Parathyroid adenoma (tissue), 2 donors: ENCODE data around the gene BOD1L1.

ENCODE experiments used
- H2AFZ ChIP-seq: fragments of 300-600 bp; sonication (generic); one replicate; pipeline ENCODE4 v1.7.0; 2017; ENCODE audit warnings: antibody characterized with exemption, mild to moderate bottlenecking
- H3K27ac ChIP-seq: fragments of 300-600 bp; sonication (generic); one replicate; pipeline ENCODE4 v1.7.0; 2017
- H3K27me3 ChIP-seq: fragments of 300-600 bp; sonication (generic); one replicate; pipeline ENCODE4 v1.7.0; 2017; ENCODE audit warnings: low read length; ENCODE audit not compliant: control insufficient read depth, insufficient read depth
- H3K36me3 ChIP-seq: fragments of 300-600 bp; sonication (generic); one replicate; pipeline ENCODE4 v1.7.0; 2017; ENCODE audit warnings: low read length; ENCODE audit not compliant: control insufficient read depth, insufficient read depth
- H3K4me1 ChIP-seq: fragments of 300-600 bp; sonication (generic); one replicate; pipeline ENCODE4 v1.7.0; 2017; ENCODE audit warnings: control low read depth
- H3K4me2 ChIP-seq: fragments of 300-600 bp; sonication (generic); one replicate; pipeline ENCODE4 v1.7.0; 2017; ENCODE audit warnings: low read length
- H3K4me3 ChIP-seq: fragments of 300-600 bp; sonication (generic); one replicate; pipeline ENCODE4 v1.7.0; 2017; ENCODE audit warnings: low read depth, low read length
- H3K79me2 ChIP-seq: fragments of 300-600 bp; sonication (generic); one replicate; pipeline ENCODE4 v1.7.0; 2017; ENCODE audit warnings: control low read depth
- H3K9ac ChIP-seq: fragments of 300-600 bp; sonication (generic); one replicate; pipeline ENCODE4 v1.7.0; 2017; ENCODE audit warnings: mild to moderate bottlenecking
- H3K9me3 ChIP-seq: fragments of 300-600 bp; sonication (generic); one replicate; pipeline ENCODE4 v1.7.0; 2017; ENCODE audit warnings: low read length; ENCODE audit not compliant: control insufficient read depth
- TF ChIP-seq, protein P1 (sequence below): fragments of 300-600 bp; sonication (generic); IDR thresholded peaks from one replicate; pipeline ENCODE4 v1.7.0; 2017; ENCODE audit warnings: antibody characterized with exemption, mild to moderate bottlenecking
- donor health status: primary hyperparathyroidism.

Gene BOD1L1

DNA sequence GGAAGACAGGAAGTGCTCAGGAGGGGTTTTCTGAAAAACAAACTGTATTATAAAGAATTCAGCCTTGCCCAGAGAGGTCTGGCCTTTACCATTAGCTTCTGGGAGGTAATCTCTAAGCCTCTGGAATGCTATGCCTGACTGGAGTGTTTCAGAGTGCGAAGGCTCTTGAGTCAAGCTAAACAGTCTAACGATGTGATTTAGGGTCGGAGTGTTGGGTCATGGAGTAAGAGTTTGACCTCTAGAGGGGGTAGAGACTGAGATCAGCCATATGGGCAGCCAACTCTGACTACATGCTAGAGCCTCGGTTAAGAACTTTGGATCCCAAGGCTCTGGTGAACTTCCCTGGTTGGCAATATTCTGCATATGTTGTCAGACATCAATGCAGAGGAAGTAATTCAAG is 15.0 kb downstream of the BOD1L1 start:
- Histone ChIP-seq H3K27ac (no peak overlapping the region), H3K36me3 (no peaks in the 10 kb centered on the region), H3K4me2 (no peak overlapping the region), H3K4me1 (no peaks in the 10 kb centered on the region), H3K27me3 (no peaks in the 10 kb centered on the region), H3K4me3 (no peak overlapping the region), H2AFZ (no peak overlapping the region), H3K9ac (no peak overlapping the region), H3K79me2 (no peaks in the 10 kb centered on the region), H3K9me3 (no peaks in the 10 kb centered on the region)
- TF ChIP-seq, protein P1, sequence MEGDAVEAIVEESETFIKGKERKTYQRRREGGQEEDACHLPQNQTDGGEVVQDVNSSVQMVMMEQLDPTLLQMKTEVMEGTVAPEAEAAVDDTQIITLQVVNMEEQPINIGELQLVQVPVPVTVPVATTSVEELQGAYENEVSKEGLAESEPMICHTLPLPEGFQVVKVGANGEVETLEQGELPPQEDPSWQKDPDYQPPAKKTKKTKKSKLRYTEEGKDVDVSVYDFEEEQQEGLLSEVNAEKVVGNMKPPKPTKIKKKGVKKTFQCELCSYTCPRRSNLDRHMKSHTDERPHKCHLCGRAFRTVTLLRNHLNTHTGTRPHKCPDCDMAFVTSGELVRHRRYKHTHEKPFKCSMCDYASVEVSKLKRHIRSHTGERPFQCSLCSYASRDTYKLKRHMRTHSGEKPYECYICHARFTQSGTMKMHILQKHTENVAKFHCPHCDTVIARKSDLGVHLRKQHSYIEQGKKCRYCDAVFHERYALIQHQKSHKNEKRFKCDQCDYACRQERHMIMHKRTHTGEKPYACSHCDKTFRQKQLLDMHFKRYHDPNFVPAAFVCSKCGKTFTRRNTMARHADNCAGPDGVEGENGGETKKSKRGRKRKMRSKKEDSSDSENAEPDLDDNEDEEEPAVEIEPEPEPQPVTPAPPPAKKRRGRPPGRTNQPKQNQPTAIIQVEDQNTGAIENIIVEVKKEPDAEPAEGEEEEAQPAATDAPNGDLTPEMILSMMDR: no peak

DNA sequence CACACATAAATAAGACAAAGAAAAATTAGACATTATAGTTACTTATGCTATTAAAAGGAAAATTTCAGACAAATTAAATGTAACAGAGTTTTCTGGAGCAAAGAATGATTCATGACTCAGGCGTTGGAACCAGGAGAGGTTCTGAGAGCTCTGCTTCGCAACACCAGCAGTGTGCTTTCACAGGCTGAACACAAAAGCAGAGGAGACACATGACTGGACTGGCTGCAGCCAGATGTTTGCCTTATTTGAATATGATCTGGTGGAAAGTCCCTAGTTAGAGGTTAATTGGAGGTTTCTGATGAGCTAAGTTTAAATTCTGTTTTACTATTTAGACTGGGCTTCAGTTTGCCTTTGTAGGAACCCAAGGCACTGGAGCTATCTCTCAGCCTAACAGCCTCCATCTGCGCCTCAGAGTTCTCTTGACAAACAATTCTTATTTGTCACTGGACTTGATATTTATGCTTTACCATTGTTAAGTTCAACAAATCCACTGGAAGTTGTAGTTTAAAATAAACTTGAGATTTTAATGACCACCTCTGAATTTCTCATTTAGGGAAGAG is 16.2 kb downstream of the BOD1L1 start:
- TF ChIP-seq, protein P1: no peak
- H3K27ac ChIP-seq: no peak overlapping the region
- no peaks in the 10 kb centered on the region for H3K27me3 ChIP-seq
- no peaks in the 10 kb centered on the region for H3K9me3 ChIP-seq
- H3K36me3 ChIP-seq: no peaks in the 10 kb centered on the region
- no peaks in the 10 kb centered on the region for H3K79me2 ChIP-seq
- no peak overlapping the region for H3K4me3 ChIP-seq
- no peak overlapping the region for H3K4me2 ChIP-seq
- no peaks in the 10 kb centered on the region for H3K4me1 ChIP-seq
- no peak overlapping the region for H3K9ac ChIP-seq
- no peak overlapping the region for H2AFZ ChIP-seq

DNA sequence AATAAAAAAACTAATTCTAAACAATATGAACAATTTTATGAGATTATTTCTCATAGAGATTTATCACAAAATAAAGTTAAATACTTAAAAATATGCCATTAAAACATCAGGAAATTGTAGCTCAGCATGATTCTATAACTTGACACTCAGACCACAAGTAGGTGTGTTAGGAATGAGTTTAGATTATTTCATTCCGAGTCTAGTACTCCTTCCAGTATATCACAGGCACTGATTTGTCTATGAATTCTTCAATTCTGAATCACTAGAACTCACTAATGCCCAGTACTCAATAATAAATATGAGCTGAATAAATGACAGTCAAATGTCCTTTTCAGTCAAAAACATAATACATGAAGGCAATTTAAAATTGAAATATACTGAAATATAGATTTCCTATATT is 22.2 kb downstream of the BOD1L1 start:
- H3K36me3 ChIP-seq: no peaks in the 10 kb centered on the region

DNA sequence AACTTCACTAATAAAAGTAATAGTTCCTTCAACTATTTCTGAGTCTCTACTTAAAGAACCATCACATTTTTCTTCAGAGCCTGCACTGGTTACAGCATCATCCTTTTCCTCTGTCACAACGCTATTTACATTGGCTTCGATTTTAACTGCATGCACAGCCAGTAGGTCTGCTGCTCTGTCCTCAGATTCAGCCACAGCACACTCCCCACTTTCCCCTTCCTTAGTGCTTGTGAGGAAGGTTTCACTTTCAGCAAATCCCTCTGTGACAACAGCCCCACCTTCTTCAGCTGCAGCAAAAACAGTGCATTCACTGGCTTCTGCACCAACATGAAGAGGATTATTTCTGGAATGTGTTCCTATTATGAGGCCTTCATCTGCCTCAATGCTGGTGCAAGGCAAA is 25.7 kb downstream of the BOD1L1 start:
- H3K4me3 ChIP-seq: no peak overlapping the region
- H3K36me3 ChIP-seq: no peaks in the 10 kb centered on the region
- no peaks in the 10 kb centered on the region for H3K27me3 ChIP-seq
- H3K9me3 ChIP-seq: no peaks in the 10 kb centered on the region
- H3K4me1 ChIP-seq: no peaks in the 10 kb centered on the region
- no peak overlapping the region for H2AFZ ChIP-seq
- H3K4me2 ChIP-seq: no peak overlapping the region
- H3K79me2 ChIP-seq: no peaks in the 10 kb centered on the region
- TF ChIP-seq, protein P1: no peak
- no peak overlapping the region for H3K27ac ChIP-seq
- H3K9ac ChIP-seq: no peak overlapping the region

More for the DNA sequence above, 22.2 kb downstream of the BOD1L1 start:
- Histone ChIP-seq H3K4me2 (no peak overlapping the region), H3K9ac (no peak overlapping the region), H2AFZ (no peak overlapping the region), H3K4me1 (no peaks in the 10 kb centered on the region), H3K27me3 (no peaks in the 10 kb centered on the region), H3K4me3 (no peak overlapping the region), H3K9me3 (no peaks in the 10 kb centered on the region), H3K27ac (no peak overlapping the region), H3K79me2 (no peaks in the 10 kb centered on the region)
- TF ChIP-seq, protein P1: no peak

DNA sequence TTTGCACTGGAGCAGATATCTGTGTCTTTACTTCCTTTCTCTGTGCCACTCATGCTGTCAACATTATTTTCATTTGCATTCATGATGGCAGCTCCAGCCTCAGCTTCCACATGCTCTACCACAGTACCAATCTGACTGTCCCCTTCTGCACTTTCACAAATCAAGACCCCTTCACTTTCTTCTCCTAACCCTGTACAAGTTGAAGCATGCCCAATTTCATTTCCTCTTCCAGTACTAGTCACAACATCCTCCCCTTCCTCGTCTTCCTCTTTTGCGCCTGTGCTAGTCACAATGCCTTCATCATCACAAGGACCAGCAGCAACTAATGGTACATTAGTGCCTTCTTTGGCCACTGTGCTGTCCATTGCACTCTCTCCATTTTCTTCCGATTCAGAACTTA is 26.5 kb downstream of the BOD1L1 start:
- H3K4me2 ChIP-seq: no peak overlapping the region
- H2AFZ ChIP-seq: no peak overlapping the region
- no peaks in the 10 kb centered on the region for H3K79me2 ChIP-seq
- H3K36me3 ChIP-seq: no peaks in the 10 kb centered on the region
- no peak overlapping the region for H3K27ac ChIP-seq
- H3K9me3 ChIP-seq: no peaks in the 10 kb centered on the region
- H3K4me1 ChIP-seq: no peaks in the 10 kb centered on the region
- no peak overlapping the region for H3K9ac ChIP-seq
- no peaks in the 10 kb centered on the region for H3K27me3 ChIP-seq
- TF ChIP-seq, protein P1: no peak
- no peak overlapping the region for H3K4me3 ChIP-seq
